H9 (cell line): ENCODE data around the gene PGPEP1. TPM values are rescaled to one million over a fixed set of nuclear protein-coding genes. Genes with fewer than 3 reads are reported as not detected.

Source experiments
- DNase-seq: peaks from one replicate; pipeline ENCODE4 v3.0.0-alpha.2; 2017
- H2AFZ ChIP-seq: one replicate; pipeline ENCODE4 v1.6.1; 2013; ENCODE audit warnings: mild to moderate bottlenecking, low read length, control low read depth, moderate library complexity
- H2AK5ac ChIP-seq: 2 replicates; pipeline ENCODE4 v1.6.1; 2013; ENCODE audit warnings: low read length, control low read depth, mixed read lengths; ENCODE audit not compliant: insufficient read length
- H2BK120ac ChIP-seq: one replicate; pipeline ENCODE4 v1.6.1; 2013; ENCODE audit warnings: low read depth, mild to moderate bottlenecking, low read length, control low read depth, inconsistent platforms; ENCODE audit not compliant: poor library complexity, severe bottlenecking
- H2BK12ac ChIP-seq: 2 replicates; pipeline ENCODE4 v1.6.1; 2013; ENCODE audit warnings: low read length, control low read depth, mixed read lengths, low read depth; ENCODE audit not compliant: insufficient read length
- H2BK15ac ChIP-seq: 2 replicates; pipeline ENCODE4 v1.6.1; 2013; ENCODE audit warnings: low read depth, low read length, control low read depth
- H2BK20ac ChIP-seq: one replicate; pipeline ENCODE4 v1.6.1; 2013; ENCODE audit warnings: low read depth, mild to moderate bottlenecking, low read length, control low read depth, inconsistent platforms; ENCODE audit not compliant: poor library complexity, severe bottlenecking
- H2BK5ac ChIP-seq: 2 replicates; pipeline ENCODE4 v1.6.1; 2013; ENCODE audit warnings: low read length, control low read depth, mixed read lengths; ENCODE audit not compliant: insufficient read length
- H3K14ac ChIP-seq: 2 replicates; pipeline ENCODE4 v1.6.1; 2013; ENCODE audit warnings: low read length, control low read depth; ENCODE audit not compliant: insufficient read depth
- H3K18ac ChIP-seq: 2 replicates; pipeline ENCODE4 v1.6.1; 2013; ENCODE audit warnings: low read depth, mild to moderate bottlenecking, mixed read lengths, low read length, control low read depth; ENCODE audit not compliant: insufficient read length
- H3K23ac ChIP-seq: 2 replicates; pipeline ENCODE4 v1.6.1; 2013; ENCODE audit warnings: low read length, control low read depth, mixed read lengths, low read depth; ENCODE audit not compliant: insufficient read length
- H3K23me2 ChIP-seq: 2 replicates; pipeline ENCODE4 v1.6.1; 2013; ENCODE audit warnings: low read depth, mild to moderate bottlenecking, mixed read lengths, low read length, control low read depth; ENCODE audit not compliant: insufficient read length, poor library complexity, severe bottlenecking
- H3K27ac ChIP-seq: 2 replicates; pipeline ENCODE4 v1.5.1; 2013; ENCODE audit warnings: low read length, control low read depth, mixed read lengths, low read depth; ENCODE audit not compliant: insufficient read length
- H3K27me3 ChIP-seq: 2 replicates; pipeline ENCODE4 v1.6.1; 2013; ENCODE audit warnings: low read length, control low read depth, inconsistent platforms; ENCODE audit not compliant: insufficient read depth
- H3K4ac ChIP-seq: 2 replicates; pipeline ENCODE4 v1.6.1; 2013; ENCODE audit warnings: low read depth, mild to moderate bottlenecking, control low read depth, inconsistent platforms, low read length, moderate library complexity
- H3K4me1 ChIP-seq: 2 replicates; pipeline ENCODE4 v1.6.1; 2013; ENCODE audit warnings: low read length, control low read depth, inconsistent platforms; ENCODE audit not compliant: insufficient read depth
- H3K4me2 ChIP-seq: 2 replicates; pipeline ENCODE4 v1.6.1; 2013; ENCODE audit warnings: low read length, control low read depth, mixed read lengths; ENCODE audit not compliant: insufficient read length, insufficient read depth
- H3K56ac ChIP-seq: 2 replicates; pipeline ENCODE4 v1.6.1; 2013; ENCODE audit warnings: low read depth, mild to moderate bottlenecking, mixed read lengths, low read length, control low read depth; ENCODE audit not compliant: insufficient read length
- H3K79me1 ChIP-seq: 2 replicates; pipeline ENCODE4 v1.6.1; 2013; ENCODE audit warnings: low read depth, mild to moderate bottlenecking, moderate library complexity, low read length, control low read depth, inconsistent platforms; ENCODE audit not compliant: insufficient read depth, poor library complexity, severe bottlenecking
- H3K79me2 ChIP-seq: 2 replicates; pipeline ENCODE4 v1.6.1; 2013; ENCODE audit warnings: low read length, control low read depth, inconsistent platforms; ENCODE audit not compliant: insufficient read depth
- H3K9ac ChIP-seq: 2 replicates; pipeline ENCODE4 v1.6.1; 2013; ENCODE audit warnings: low read length, control low read depth, mixed read lengths; ENCODE audit not compliant: insufficient read length; ENCODE audit errors: extremely low read depth
- H3K9me3 ChIP-seq: one replicate; pipeline ENCODE4 v1.6.1; 2013; ENCODE audit warnings: low read depth, low read length, inconsistent platforms; ENCODE audit not compliant: control insufficient read depth
- H3T11ph ChIP-seq: one replicate; pipeline ENCODE4 v1.6.1; 2013; ENCODE audit warnings: mild to moderate bottlenecking, low read length, control low read depth, inconsistent platforms
- H4K20me1 ChIP-seq: one replicate; pipeline ENCODE4 v1.6.1; 2013; ENCODE audit not compliant: control insufficient read depth, insufficient read length, insufficient read depth
- H4K5ac ChIP-seq: 2 replicates; pipeline ENCODE4 v1.6.1; 2013; ENCODE audit warnings: low read depth, mild to moderate bottlenecking, mixed read lengths, low read length, control low read depth; ENCODE audit not compliant: insufficient read length
- H4K8ac ChIP-seq: replicated peaks from 2 replicates; pipeline ENCODE4 v1.6.1; 2013; ENCODE audit warnings: low read length, control low read depth, mixed read lengths, low read depth; ENCODE audit not compliant: insufficient read length
- H4K91ac ChIP-seq: 2 replicates; pipeline ENCODE4 v1.6.1; 2013; ENCODE audit warnings: low read depth, mild to moderate bottlenecking, moderate library complexity, mixed read lengths, low read length, control low read depth; ENCODE audit not compliant: insufficient read length
- H3K27ac Mint-ChIP-seq, 3 experiments: 2 replicates in 2 of 3; 3 replicates in 1 of 3; pipeline ENCODE4 v1.8.0; 2020 to 2021; ENCODE audit warnings: mixed read lengths in 3 of 3, mild to moderate bottlenecking in 1 of 3, moderate library complexity in 1 of 3
- H3K27me3 Mint-ChIP-seq: 2 replicates; pipeline ENCODE4 v1.8.0; 2021; ENCODE audit warnings: low read depth, mild to moderate bottlenecking, moderate library complexity, mixed read lengths
- H3K36me3 Mint-ChIP-seq, 3 experiments: 2 replicates in 2 of 3; 3 replicates in 1 of 3; pipeline ENCODE4 v1.8.0; 2020 to 2021; ENCODE audit warnings: low read depth in 3 of 3, mixed read lengths in 3 of 3; ENCODE audit not compliant: insufficient read depth in 1 of 3
- H3K4me1 Mint-ChIP-seq, 2 experiments: 2 replicates each; pipeline ENCODE4 v1.8.0; 2020; ENCODE audit warnings: mixed read lengths in 2 of 2
- H3K4me3 Mint-ChIP-seq, 2 experiments: 2 replicates in 1 of 2; 3 replicates in 1 of 2; pipeline ENCODE4 v1.8.0; 2020 to 2021; ENCODE audit warnings: mild to moderate bottlenecking in 2 of 2, mixed read lengths in 2 of 2, moderate library complexity in 1 of 2
- H3K9me3 Mint-ChIP-seq, 2 experiments: 2 replicates in 1 of 2; 3 replicates in 1 of 2; pipeline ENCODE4 v1.8.0; 2020; ENCODE audit warnings: mild to moderate bottlenecking in 2 of 2, mixed read lengths in 2 of 2, moderate library complexity in 1 of 2
- WGBS: extraction: QIAGEN DNeasy Blood & Tissue Kit; methylation state at CpG from one replicate; pipeline ENCODE4 v1.1.7; 2013; ENCODE audit warnings: missing lambda C conversion rate, low lambda C conversion rate, mixed read lengths; ENCODE audit not compliant: insufficient read length; ENCODE audit errors: extremely low coverage; 5-methylcytosine and 5-hydroxymethylcytosine counted together
- total RNA-seq: library from RNA; stranded (reverse); gene quantifications from 2 replicates; pipeline ENCODE4 v1.2.1, GENCODE V29; 2021
- TF ChIP-seq, protein P1 (sequence below): fragments of 200-600 bp; sonication (generic); conservative IDR thresholded peaks from 3 replicates; pipeline ENCODE4 v1.8.0; 2021; ENCODE audit warnings: antibody characterized with exemption, mild to moderate bottlenecking

The PGPEP1 gene
- total RNA-seq, 1 experiment from 2014 or later: 64.8 TPM

GRCh38 chr19:18304458-18305310 is 35.7 kb upstream of the PGPEP1 start:
- Mint-ChIP-seq H3K27me3 (no peaks in the 10 kb centered on the region), H3K27ac (peak overlapping the region; percentile 89 to 98 (median 96)), H3K9me3 (no peaks in the 10 kb centered on the region), H3K4me1 (peaks cover 26 to 42% of the 10 kb centered on the region in 2 experiments), H3K36me3 (peaks cover 10 to 30% (median 28%) of the 10 kb centered on the region in 3 experiments), H3K4me3 (peak overlapping the region; percentile 36 to 67)
- Histone ChIP-seq H2AK5ac (no peak overlapping the region), H2BK120ac (no peak overlapping the region), H4K91ac (no peak overlapping the region), H3K9ac (no peak overlapping the region), H3K23me2 (peaks cover 3% of the 10 kb centered on the region), H2BK5ac (no peak overlapping the region), H3K18ac (no peak overlapping the region), H4K5ac (no peak overlapping the region), H2BK12ac (no peak overlapping the region), H3K14ac (peak overlapping the region; percentile 8; the same call in 1 of the 2 replicates), H3K4me2 (peak overlapping the region; percentile 4), H2BK15ac (no peak overlapping the region), H3K56ac (no peak overlapping the region), H2BK20ac (no peak overlapping the region), H3K4me1 (peaks cover 3% of the 10 kb centered on the region; the same call in 1 of the 2 replicates), H3K4ac (no peak overlapping the region), H3T11ph (no peak overlapping the region), H3K79me1 (no peaks in the 10 kb centered on the region), H4K8ac (no peak overlapping the region), H4K20me1 (no peaks in the 10 kb centered on the region), H3K27ac (no peak overlapping the region), H3K27me3 (no peaks in the 10 kb centered on the region), H3K23ac (no peak overlapping the region), H2AFZ (no peak overlapping the region), H3K79me2 (no peaks in the 10 kb centered on the region), H3K9me3 (no peaks in the 10 kb centered on the region)
- TF ChIP-seq, protein P1, sequence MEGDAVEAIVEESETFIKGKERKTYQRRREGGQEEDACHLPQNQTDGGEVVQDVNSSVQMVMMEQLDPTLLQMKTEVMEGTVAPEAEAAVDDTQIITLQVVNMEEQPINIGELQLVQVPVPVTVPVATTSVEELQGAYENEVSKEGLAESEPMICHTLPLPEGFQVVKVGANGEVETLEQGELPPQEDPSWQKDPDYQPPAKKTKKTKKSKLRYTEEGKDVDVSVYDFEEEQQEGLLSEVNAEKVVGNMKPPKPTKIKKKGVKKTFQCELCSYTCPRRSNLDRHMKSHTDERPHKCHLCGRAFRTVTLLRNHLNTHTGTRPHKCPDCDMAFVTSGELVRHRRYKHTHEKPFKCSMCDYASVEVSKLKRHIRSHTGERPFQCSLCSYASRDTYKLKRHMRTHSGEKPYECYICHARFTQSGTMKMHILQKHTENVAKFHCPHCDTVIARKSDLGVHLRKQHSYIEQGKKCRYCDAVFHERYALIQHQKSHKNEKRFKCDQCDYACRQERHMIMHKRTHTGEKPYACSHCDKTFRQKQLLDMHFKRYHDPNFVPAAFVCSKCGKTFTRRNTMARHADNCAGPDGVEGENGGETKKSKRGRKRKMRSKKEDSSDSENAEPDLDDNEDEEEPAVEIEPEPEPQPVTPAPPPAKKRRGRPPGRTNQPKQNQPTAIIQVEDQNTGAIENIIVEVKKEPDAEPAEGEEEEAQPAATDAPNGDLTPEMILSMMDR: no peak
- WGBS: no CpG with 5 or more reads among the region's 29 CpGs
- DNase-seq: peak; percentile 65
